GM21526 (cell line): ENCODE data around the gene ADAMTS12.

Source experiments
- ATAC-seq: cut with Tn5 transposase; IDR thresholded peaks from one replicate; pipeline ENCODE4 v1.9.1; 2021; ENCODE audit warnings: moderate library complexity; ENCODE audit not compliant: unreplicated experiment, low FRiP score

Gene ADAMTS12

DNA sequence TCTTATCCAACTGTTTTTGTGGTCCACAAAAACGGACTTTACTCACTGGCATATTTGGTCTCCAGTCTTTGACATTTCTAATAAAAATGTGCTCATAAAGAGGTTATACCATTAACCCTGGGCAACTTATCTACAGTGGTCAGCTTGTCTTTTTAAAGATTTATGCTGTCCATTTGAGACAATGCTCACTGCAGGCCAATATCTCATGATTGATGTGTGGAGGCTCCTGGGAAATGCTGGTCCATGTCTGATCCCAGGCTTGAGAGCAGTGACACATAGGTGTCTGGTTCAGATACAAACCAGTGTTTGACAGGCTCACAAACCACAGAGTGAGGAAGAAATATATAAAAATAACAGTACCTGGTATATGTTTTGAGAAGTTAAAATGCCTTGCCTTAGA is 270.3 kb downstream of the ADAMTS12 start:
- ATAC-seq, result no peak

DNA sequence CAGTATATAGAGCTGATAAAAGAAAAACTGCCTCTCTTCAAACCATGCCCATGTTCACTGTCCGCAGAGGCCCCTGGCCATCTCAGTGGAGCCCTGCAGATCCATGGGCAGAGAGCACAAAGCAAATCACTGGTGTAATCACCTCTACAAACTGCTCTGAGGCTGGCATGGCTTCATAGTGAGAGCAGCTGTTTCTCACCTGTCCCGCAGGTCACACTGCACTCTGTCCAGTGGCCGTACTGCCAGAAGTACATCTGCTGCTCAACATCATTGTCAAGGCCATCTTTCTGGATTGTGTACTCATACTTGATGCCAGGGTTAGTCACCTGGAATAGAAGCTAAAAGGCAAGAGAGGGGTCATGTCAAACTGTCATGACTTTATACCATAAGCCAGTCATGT is 277.8 kb downstream of the ADAMTS12 start:
- no peak for ATAC-seq

- ATAC-seq, result no peak
Measured at GRCh38 chr5:33612386-33612785, 279.4 kb downstream of the ADAMTS12 start.

DNA sequence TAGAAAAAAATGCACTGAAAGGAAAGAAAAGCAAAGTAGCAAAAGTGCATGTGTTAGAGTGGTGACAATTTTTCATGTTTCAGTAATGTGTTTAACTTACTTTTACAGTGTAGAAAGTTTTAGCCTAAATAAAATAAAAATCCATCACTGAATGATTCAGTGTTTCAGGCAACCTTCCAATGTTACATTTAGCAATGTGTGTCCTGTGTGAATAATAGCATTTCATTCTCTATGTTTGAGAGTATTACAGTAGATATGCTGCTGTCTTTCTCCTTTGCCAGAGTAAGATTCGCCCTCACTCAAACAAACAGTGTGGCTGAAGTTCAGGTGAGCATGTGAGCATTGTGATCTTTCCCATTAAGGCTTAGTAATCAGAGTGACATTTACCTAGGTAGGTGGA is 279.9 kb downstream of the ADAMTS12 start:
- ATAC-seq, result no peak

GRCh38 chr5:33608344-33609041 is 283.3 kb downstream of the ADAMTS12 start:
- ATAC-seq, result no peak

- no peak for ATAC-seq
Measured at GRCh38 chr5:33604503-33604902, 287.3 kb downstream of the ADAMTS12 start.

GRCh38 chr5:33601881-33602280 is 289.9 kb downstream of the ADAMTS12 start:
- ATAC-seq, result no peak

- no peak for ATAC-seq
Measured at GRCh38 chr5:33595303-33595702, 296.5 kb downstream of the ADAMTS12 start.

DNA sequence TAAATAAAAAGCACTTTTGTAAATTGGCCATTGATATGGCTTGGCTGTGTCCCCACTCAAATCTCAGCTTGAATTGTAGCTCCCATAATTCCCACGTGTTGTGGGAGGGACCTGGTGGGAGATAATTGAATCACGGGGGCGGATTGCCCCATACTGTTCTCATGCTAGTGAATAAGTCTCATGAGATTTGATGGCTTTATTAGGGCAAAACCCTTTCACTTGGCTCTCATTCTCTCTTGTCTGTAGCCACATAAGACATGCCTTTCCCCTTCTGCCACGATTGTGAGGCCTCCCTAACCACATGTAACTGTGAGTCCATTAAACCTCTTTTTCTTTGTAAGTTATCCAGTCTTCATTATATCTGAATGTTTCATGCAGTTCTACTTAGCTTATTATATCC is 297.8 kb downstream of the ADAMTS12 start:
- ATAC-seq, result no peak

GRCh38 chr5:33592245-33592644 is 299.5 kb downstream of the ADAMTS12 start:
- ATAC-seq, result no peak

GRCh38 chr5:33588654-33589372 is 303.0 kb downstream of the ADAMTS12 start:
- ATAC-seq, result peak; percentile 76

- no peak for ATAC-seq
Measured at GRCh38 chr5:33583332-33583731, 308.5 kb downstream of the ADAMTS12 start.

DNA sequence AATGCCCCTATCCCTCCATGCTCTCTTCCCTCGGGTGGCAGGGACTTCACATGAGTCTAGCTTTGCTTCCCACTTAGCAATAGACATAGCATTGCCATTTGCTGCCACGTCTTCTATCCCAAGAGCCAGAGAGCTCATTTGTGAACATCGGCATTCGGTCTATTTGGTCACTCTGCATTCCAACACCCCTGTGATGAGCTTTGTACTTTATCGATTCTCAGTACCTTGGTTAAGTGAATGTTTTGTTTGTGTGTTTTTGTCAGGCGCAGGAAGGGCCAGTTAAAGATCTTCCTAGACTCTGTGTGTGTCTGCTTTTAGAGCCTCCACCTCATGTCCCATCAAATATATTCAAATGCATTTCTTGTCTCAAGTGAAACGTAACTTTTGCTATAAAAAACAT is 309.4 kb downstream of the ADAMTS12 start:
- no peak for ATAC-seq

- no peak for ATAC-seq
Measured at GRCh38 chr5:33579789-33580188, 312.0 kb downstream of the ADAMTS12 start.

GRCh38 chr5:33579152-33579551 is 312.6 kb downstream of the ADAMTS12 start:
- ATAC-seq, result no peak

GRCh38 chr5:33576726-33577590 is 314.8 kb downstream of the ADAMTS12 start:
- ATAC-seq, result no peak

- no peak for ATAC-seq
Measured at GRCh38 chr5:33565324-33565723, 326.5 kb downstream of the ADAMTS12 start.

DNA sequence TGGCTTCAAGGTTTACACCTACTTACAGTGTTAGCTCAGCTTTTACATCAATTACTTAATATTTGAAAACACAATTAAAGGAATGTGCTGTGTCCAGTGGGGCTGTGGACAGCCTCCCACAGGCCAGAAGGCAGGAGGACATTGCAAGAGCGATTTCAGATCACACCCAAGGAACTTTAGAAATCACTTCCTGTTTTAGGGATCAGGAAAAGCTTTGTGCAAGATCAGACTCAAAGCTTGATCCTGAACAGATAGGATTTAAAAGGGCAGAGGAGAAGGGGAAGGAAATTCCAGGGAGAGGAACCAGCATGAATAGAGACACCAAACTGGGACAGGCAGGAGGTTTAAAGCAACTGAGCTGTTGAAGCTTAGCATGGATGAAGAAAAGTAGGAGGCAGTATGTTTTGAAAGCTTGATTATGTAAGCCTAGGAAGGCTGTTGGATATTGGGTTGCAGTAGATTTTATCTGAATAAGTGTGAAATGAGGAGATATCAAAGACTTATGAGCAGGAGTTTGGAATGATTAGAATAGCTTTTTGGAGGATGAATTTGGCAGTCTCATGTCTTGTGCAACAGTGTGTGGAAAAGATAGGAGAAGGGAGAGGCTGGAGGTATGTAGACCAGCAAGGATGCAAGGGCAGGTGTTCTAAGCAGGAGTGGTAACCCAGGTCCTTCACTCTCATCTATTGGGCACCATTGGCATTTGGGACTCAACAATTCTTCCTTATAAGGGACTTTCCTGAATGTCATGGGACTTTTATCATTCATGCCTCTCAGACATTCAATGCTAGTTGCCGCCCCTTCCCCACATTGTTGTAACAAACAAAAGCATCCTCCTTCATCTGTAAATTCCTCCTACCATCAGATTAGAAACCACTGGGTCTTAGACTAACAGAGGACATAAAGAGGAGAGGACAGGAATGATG is 327.5 kb downstream of the ADAMTS12 start:
- no peak for ATAC-seq

GRCh38 chr5:33563530-33563929 is 328.3 kb downstream of the ADAMTS12 start:
- ATAC-seq, result no peak

DNA sequence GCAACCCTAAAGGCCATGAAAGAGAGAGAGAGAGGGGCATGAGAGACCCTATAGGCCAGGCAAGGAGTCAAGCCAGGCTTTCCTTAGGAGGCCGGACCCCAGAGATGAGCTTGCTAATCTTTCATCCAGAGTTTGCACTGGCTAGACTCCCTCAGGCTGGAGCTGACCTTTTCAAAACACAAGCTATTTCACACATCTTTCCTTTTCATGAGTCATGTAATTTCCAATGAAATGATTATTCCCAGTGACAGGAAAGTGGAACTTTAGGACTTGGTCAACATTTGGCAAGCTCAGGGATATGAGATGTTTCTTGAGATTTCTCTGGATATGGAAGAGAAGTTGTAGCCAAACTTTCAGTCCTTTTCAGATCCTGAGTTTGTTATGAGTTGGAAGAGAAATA is 333.3 kb downstream of the ADAMTS12 start:
- ATAC-seq, result no peak
